Ishikawa (cell line): Measurements from ENCODE around the gene PCDH9.

Experiments used
- CEBPB ChIP-seq: IDR thresholded peaks from 2 replicates; pipeline ENCODE4 v1.6.1; 2012
- CREB1 ChIP-seq: IDR thresholded peaks from 2 replicates; pipeline ENCODE4 v1.6.1; 2012; ENCODE audit warnings: low read depth
- EGR1 ChIP-seq: IDR thresholded peaks from 2 replicates; pipeline ENCODE4 v1.6.1; 2012
- EP300 ChIP-seq: IDR thresholded peaks from 2 replicates; pipeline ENCODE4 v1.6.1; 2012; ENCODE audit warnings: borderline replicate concordance
- FOXM1 ChIP-seq: IDR thresholded peaks from 2 replicates; pipeline ENCODE4 v1.6.1; 2012; ENCODE audit warnings: low read depth, borderline replicate concordance
- MAX ChIP-seq: IDR thresholded peaks from 2 replicates; pipeline ENCODE4 v1.6.1; 2012
- NFIC ChIP-seq: IDR thresholded peaks from 2 replicates; pipeline ENCODE4 v1.6.1; 2012
- RAD21 ChIP-seq: IDR thresholded peaks from 2 replicates; pipeline ENCODE4 v1.6.1; 2012; ENCODE audit warnings: low read depth
- TAF1 ChIP-seq: IDR thresholded peaks from 2 replicates; pipeline ENCODE4 v1.6.1; 2012; ENCODE audit warnings: low read depth, mild to moderate bottlenecking
- TCF12 ChIP-seq: IDR thresholded peaks from 2 replicates; pipeline ENCODE4 v1.6.1; 2012; ENCODE audit warnings: low read depth
- TEAD4 ChIP-seq: IDR thresholded peaks from 2 replicates; pipeline ENCODE4 v1.6.1; 2012
- YY1 ChIP-seq: IDR thresholded peaks from 2 replicates; pipeline ENCODE4 v1.6.1; 2012; ENCODE audit warnings: low read depth
- ZBTB7A ChIP-seq: IDR thresholded peaks from 2 replicates; pipeline ENCODE4 v1.6.1; 2012; ENCODE audit warnings: low read depth
- TF ChIP-seq, protein P1 (sequence below): IDR thresholded peaks from 2 replicates; pipeline ENCODE4 v1.6.1; 2012; ENCODE audit warnings: low read depth, mild to moderate bottlenecking
- TF ChIP-seq, protein P2 (sequence below): IDR thresholded peaks from 2 replicates; pipeline ENCODE4 v1.6.1; 2012

The PCDH9 gene

GRCh38 chr13:66314911-66315310, 915.2 kb downstream of the PCDH9 start:
- TF ChIP-seq CREB1 (no peak), TCF12 (no peak), CEBPB (no peak), EP300 (no peak), YY1 (no peak), MAX (no peak), RAD21 (no peak), ZBTB7A (no peak), EGR1 (no peak)
- TF ChIP-seq, protein P1, sequence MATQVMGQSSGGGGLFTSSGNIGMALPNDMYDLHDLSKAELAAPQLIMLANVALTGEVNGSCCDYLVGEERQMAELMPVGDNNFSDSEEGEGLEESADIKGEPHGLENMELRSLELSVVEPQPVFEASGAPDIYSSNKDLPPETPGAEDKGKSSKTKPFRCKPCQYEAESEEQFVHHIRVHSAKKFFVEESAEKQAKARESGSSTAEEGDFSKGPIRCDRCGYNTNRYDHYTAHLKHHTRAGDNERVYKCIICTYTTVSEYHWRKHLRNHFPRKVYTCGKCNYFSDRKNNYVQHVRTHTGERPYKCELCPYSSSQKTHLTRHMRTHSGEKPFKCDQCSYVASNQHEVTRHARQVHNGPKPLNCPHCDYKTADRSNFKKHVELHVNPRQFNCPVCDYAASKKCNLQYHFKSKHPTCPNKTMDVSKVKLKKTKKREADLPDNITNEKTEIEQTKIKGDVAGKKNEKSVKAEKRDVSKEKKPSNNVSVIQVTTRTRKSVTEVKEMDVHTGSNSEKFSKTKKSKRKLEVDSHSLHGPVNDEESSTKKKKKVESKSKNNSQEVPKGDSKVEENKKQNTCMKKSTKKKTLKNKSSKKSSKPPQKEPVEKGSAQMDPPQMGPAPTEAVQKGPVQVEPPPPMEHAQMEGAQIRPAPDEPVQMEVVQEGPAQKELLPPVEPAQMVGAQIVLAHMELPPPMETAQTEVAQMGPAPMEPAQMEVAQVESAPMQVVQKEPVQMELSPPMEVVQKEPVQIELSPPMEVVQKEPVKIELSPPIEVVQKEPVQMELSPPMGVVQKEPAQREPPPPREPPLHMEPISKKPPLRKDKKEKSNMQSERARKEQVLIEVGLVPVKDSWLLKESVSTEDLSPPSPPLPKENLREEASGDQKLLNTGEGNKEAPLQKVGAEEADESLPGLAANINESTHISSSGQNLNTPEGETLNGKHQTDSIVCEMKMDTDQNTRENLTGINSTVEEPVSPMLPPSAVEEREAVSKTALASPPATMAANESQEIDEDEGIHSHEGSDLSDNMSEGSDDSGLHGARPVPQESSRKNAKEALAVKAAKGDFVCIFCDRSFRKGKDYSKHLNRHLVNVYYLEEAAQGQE, result no peak

DNA sequence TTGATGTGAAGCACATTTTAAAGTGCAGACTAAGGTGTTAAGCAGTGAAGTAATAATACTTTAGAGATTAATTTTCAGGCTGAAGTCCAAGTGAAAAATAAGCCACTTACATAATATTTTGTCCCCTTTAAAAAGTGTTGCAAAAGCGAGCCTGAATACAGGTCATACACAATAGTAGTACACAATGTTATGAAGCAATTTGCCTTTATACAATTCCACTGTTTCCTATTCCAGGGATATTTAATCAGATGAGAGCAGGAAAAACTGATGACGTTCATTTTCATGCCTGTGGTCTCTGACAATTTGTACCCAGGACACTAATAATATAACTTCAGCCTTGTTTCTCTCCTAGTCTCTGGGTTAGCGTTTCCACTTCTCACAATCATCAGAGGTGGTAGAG, 916.7 kb downstream of the PCDH9 start:
- TF ChIP-seq TAF1, result no peak
- TF ChIP-seq TEAD4, result no peak
- TF ChIP-seq YY1, result no peak
- TF ChIP-seq EGR1, result no peak
- TF ChIP-seq, protein P2, sequence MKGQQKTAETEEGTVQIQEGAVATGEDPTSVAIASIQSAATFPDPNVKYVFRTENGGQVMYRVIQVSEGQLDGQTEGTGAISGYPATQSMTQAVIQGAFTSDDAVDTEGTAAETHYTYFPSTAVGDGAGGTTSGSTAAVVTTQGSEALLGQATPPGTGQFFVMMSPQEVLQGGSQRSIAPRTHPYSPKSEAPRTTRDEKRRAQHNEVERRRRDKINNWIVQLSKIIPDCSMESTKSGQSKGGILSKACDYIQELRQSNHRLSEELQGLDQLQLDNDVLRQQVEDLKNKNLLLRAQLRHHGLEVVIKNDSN, result no peak
- TF ChIP-seq MAX, result no peak
- TF ChIP-seq CEBPB, result no peak
- TF ChIP-seq NFIC, result no peak
- no peak for TF ChIP-seq ZBTB7A
- TF ChIP-seq, protein P1, result no peak
- TF ChIP-seq EP300, result no peak
- no peak for TF ChIP-seq CREB1
- no peak for TF ChIP-seq FOXM1
- TF ChIP-seq RAD21, result no peak
- TF ChIP-seq TCF12, result no peak

DNA sequence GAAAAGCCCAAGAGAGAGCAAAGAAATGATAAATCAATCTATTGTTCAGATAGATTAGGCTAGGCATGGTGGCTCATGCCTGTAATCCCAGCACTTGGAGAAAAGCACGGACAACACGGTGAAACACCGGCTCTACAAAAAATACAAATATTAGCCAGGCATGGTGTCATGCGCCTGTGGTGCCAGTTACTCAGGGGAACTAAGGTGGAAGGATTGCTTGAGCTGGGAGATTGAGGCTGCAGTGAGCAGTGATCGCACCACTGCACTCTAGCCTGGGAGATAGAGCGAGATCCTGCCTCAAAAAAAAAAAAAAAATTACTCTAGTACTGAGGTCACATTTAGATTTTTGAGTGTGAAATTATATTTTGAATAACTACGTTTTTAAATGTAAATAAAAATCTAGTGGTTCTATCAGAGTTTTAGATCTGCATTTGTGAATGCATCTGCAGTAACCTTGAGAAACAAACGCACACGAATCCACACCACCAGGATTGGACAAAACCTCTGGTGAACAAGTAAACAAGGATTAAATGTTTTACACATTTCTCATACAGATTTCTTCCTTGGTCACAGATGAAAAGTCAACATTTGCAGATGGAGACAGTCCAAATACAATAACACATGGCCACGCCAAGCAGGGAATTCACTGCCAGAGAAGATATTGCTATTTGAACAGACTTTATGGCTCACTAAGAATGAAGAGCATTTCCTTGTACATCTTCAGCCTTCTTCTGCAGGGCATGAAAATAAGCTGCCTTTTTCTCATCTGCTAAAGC, 917.6 kb downstream of the PCDH9 start:
- no peak for TF ChIP-seq EGR1
- no peak for TF ChIP-seq FOXM1

DNA sequence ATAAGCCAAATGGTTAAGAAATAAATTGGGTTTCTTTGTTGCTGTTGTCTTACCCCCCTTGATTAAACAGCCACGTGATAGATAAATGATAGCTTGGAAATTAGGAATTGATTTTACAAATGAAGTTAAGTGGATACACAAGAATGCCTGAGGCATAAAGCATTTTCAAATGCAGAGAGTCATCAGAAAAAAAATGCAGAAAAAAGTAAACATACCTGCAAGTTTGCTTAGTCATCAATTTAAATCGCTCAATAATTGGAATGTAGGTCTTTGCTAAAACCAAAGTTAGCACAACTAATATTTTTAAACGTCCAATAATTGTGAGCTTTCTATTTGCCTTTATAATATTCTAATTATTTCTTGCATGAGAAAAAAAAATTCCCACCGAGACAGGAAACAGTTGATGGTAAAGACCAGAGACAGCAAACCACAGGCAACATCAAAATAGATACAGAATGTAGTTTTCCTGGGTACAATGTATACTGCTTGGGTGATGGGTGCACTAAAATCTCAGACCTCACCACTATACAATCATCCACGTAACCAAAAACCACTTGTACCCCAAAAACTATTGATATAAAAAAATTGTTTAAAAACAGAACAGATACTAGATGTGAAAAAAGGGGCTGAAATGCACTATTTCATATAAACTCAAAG, 924.0 kb downstream of the PCDH9 start:
- no peak for TF ChIP-seq TAF1
- no peak for TF ChIP-seq CREB1
- TF ChIP-seq TEAD4, result no peak
- no peak for TF ChIP-seq TCF12
- TF ChIP-seq EP300, result no peak
- TF ChIP-seq, protein P2, result no peak
- TF ChIP-seq CEBPB, result no peak
- TF ChIP-seq ZBTB7A, result no peak
- TF ChIP-seq NFIC, result no peak
- no peak for TF ChIP-seq YY1
- TF ChIP-seq, protein P1, result no peak
- no peak for TF ChIP-seq FOXM1
